OCI-LY1 (cell line): ENCODE measurements around the gene PADI6.

ENCODE experiments used
- EZH2 ChIP-seq: fragments of 200-600 bp; sonication (generic), shearing (Covaris generic); IDR thresholded peaks from 2 replicates; pipeline ENCODE4 v1.8.0; 2017; ENCODE audit warnings: borderline replicate concordance, mixed run types, mild to moderate bottlenecking, antibody characterized with exemption, low read length, moderate library complexity, mixed read lengths
- TF ChIP-seq, protein P1 (sequence below): fragments of 200-600 bp; sonication (generic), shearing (Covaris generic); IDR thresholded peaks from 2 replicates; pipeline ENCODE4 v1.5.1; 2017; ENCODE audit warnings: mild to moderate bottlenecking, antibody characterized with exemption, low read length, moderate library complexity, mixed read lengths

DNA sequence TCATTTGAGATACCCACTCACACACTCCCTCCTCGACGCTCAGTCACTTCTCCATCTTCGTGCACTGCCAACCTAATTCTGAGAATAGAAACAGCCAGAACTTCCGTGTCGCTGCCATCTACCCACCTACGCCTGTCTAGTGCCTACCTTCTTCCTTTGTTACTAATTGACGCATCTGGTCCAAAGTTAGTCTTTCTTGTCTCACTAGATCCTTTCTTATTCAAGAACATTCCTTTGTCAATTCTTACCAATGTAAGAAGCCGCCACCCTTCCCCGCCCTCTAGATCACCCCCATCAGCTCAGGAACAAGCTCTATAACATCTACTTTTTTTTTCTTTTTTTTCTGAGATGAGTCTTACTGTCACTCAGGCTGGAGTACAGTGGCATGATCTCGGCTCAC is 3.7 kb downstream of the PADI6 start:
- TF ChIP-seq, protein P1, sequence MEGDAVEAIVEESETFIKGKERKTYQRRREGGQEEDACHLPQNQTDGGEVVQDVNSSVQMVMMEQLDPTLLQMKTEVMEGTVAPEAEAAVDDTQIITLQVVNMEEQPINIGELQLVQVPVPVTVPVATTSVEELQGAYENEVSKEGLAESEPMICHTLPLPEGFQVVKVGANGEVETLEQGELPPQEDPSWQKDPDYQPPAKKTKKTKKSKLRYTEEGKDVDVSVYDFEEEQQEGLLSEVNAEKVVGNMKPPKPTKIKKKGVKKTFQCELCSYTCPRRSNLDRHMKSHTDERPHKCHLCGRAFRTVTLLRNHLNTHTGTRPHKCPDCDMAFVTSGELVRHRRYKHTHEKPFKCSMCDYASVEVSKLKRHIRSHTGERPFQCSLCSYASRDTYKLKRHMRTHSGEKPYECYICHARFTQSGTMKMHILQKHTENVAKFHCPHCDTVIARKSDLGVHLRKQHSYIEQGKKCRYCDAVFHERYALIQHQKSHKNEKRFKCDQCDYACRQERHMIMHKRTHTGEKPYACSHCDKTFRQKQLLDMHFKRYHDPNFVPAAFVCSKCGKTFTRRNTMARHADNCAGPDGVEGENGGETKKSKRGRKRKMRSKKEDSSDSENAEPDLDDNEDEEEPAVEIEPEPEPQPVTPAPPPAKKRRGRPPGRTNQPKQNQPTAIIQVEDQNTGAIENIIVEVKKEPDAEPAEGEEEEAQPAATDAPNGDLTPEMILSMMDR = no peak
- no peak for TF ChIP-seq EZH2
